Right lobe of liver (tissue), 4 donors: ENCODE data around the gene C13orf46.

Experiments
- CTCF ChIP-seq, 4 donors: fragments of 200-600 bp in 3 of 4; fragments of 450-650 bp in 1 of 4; IDR thresholded peaks; one replicate each; pipeline versions ENCODE4 v1.5.1 to v1.8.0; 2016 to 2022; ENCODE audit warnings: antibody characterized with exemption in 4 of 4, mild to moderate bottlenecking in 2 of 4
- POLR2A ChIP-seq: fragments of 450-650 bp; IDR thresholded peaks from one replicate; pipeline ENCODE4 v1.6.1; 2017; ENCODE audit warnings: antibody characterized with exemption, mild to moderate bottlenecking
- donor health status: DM: no; HTN: no; CAD: no.
- donor health status: DM: no; HTN: no; CAD: no.
- donor health status: DM: no; HTN: yes; CAD: no.

DNA sequence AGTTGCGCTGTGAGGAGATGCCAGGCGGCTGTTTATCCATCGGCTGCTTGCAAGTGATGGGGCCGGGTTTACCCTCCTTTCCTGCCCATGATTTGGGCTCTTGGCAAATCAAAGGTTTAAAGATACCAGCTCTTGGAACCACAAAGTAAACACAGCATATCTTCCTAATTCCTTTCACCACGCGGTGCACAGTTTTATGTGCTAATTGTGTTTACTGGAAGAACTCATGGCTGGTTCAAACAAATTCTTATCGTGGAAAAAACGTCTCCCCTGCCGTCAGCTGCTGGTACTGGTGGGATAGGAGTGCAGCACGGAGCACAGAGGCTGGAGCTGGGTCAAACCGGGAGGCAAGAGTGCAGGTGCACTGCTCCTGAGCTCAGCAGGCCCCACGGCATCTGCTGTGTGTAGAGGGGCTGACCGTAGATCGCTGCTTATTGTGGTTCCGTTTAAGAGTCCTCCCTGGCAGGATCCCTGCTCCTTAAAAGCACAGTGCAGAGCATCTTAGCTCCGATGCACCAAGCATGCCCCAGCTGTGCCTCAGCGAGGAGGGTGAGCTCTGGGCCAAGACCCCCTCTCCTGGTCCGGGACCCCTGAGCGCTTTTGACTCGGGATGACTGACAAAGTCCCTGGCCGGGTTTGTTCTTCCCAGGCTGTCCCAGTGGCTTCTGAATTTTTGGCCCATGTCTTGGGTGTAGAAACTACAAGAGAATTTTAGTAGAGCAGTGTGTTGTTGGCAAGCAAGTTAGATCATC lies 58.7 kb downstream of the C13orf46 start:
- no peak for TF ChIP-seq CTCF (IDR thresholded peaks at IDR 0.05)
- no peak for TF ChIP-seq POLR2A
